H7 (cell line): Measurements from ENCODE around the gene RBM12. TPM values are rescaled to one million over a fixed set of nuclear protein-coding genes. Genes with fewer than 3 reads are reported as not detected.

Experiments used
- DNase-seq: peaks from one replicate; pipeline ENCODE4 v3.0.0; 2012
- H3K27me3 ChIP-seq: 2 replicates; pipeline ENCODE4 v1.6.0; 2011; ENCODE audit warnings: mild to moderate bottlenecking, low read length; ENCODE audit not compliant: control insufficient read depth, insufficient read depth
- H3K36me3 ChIP-seq: replicated peaks from 2 replicates; pipeline ENCODE4 v1.5.1; 2011; ENCODE audit warnings: low read length; ENCODE audit not compliant: control insufficient read depth, insufficient read depth
- H3K4me3 ChIP-seq: 2 replicates; pipeline ENCODE4 v1.5.1; 2011; ENCODE audit warnings: low read depth, mild to moderate bottlenecking, control low read depth, low read length, moderate library complexity; ENCODE audit not compliant: insufficient read depth
- total RNA-seq: library from RNA; depleted of rRNA; stranded (reverse); fragments of >200 nt; shearing (Covaris generic); gene quantifications from 2 replicates; pipeline ENCODE4 v1.2.3, GENCODE V29; 2014

Gene RBM12
- total RNA-seq, 1 experiment from 2014 or later: 49.5 TPM

DNA sequence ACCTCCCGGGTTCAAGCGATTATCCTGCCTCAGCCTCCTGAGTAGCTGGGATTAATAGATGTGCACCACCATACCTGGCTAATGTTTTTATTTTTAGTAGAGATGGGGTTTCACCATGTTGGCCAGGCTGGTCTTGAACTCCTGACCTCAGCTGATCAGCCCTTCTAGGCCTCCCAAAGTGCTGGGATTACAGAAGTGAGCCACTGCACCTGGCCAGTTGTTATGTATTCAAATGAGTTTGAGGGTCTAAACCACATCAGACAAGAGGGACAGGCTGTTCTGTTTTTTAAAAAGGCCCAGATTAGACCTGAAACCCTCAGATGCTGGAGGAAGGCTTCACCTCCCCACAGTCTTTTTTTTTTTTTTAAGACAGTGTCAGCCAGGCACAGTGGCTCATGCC is 53.2 kb downstream of the RBM12 start:
- peaks cover 6% of the 10 kb centered on the region for H3K27me3 ChIP-seq
- no peak for DNase-seq
- no peaks in the 10 kb centered on the region for H3K36me3 ChIP-seq
- H3K4me3 ChIP-seq: no peak overlapping the region

DNA sequence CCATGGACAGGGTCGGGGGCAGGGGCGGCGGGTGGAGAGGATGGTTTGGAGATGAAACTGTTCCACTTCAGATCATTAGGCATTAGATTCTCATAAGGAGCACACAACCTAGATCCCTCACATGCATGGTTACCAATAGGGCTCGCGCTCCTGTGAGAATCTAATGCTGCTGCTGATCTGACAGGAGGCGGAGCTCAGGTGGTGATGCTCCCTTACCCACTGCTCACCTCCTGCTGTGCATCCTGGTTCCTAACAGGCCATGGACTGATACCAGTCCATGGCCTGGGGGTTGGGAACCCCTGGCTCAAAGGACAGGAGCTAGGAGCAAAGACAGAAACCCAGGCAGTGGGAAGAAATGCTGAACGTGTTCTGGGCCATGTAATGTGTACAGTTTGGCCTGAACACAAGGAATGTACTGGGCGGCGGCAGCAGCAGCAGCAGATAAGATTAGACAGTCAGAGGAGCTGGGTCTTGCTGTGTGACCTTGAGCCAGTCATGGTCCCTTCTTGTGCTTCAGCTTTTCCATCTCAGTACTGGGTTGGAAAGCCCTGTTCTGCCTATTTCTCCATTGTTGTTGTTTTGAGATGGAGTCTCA is 53.8 kb downstream of the RBM12 start:
- DNase-seq: no peak
- H3K4me3 ChIP-seq: no peak overlapping the region

DNA sequence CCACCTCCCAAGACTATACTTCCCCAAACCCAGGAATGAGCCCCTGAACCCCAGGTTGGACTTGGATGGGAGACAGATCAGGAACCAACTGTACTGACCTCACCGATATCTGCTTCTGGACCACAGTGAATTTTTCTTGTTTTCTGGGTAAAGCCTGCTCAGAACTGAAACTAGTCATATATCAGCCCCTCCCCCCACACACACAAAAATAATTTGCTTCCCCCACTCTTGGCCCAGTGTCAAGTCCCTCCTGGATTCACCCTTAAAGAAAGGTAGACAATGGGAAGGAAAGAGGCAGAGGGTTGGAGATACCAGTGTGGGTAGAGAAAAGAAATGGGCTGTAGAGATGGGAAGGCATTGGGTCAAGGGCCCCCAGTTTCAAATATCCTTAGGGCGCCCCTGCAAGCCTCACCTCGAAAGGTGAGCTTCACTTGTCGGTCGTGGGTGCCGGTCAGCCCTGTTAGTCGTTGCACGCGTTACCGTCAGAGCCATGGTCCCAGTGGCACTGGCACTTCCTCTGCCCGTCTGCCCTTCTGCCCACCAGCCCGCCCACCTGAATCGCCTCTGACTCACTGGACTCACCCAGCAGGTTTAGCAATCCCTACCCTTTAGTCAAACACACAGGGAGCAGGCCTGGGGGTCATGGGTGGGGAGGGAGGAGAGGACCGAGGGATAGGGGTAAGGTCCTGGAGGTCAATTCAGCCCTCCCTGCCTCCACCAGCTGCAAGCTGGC is 57.5 kb downstream of the RBM12 start:
- no peak for DNase-seq
- Histone ChIP-seq H3K4me3 (no peak overlapping the region), H3K27me3 (peaks cover 18% of the 10 kb centered on the region), H3K36me3 (no peaks in the 10 kb centered on the region)

More for the DNA sequence above, 53.8 kb downstream of the RBM12 start:
- no peaks in the 10 kb centered on the region for H3K36me3 ChIP-seq
- peaks cover 6% of the 10 kb centered on the region for H3K27me3 ChIP-seq

DNA sequence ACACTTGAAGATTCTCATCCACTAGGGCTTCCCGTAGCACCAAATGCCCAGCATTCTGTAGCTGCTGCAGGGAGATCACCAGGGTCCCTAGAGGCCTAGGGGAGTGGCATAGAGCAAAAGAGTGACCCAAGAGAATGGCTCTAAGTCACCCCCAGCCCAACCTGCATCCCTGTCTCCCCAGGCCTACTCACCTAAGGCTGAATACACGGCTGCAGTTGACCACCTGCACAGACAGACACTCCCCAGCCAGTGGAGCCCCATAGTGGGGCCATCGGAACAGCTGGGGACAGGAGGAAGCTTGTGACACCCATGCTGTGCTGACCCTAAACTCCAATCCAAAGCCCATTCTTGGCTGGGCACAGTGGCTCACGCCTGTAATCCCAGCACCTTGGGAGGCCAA is 58.6 kb downstream of the RBM12 start:
- Histone ChIP-seq H3K36me3 (no peaks in the 10 kb centered on the region), H3K27me3 (peaks cover 28% of the 10 kb centered on the region), H3K4me3 (no peak overlapping the region)
- DNase-seq: peak; percentile 12

DNA sequence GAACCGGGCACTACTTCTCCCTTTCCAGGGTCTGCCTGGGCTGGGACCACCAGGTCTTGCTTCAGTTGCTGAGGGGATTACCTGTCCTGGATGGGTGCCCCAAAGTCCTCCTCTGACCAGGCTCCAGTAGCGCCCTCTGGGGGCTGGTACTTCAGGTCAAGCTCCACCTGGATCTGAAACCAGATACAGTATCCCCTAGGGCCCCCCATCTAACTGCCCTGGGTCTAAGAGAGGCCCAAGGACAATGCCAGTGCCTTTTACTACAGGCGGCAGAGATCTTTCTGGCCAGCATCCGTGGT is 60.3 kb downstream of the RBM12 start:
- DNase-seq: peak; percentile 90
- no peaks in the 10 kb centered on the region for H3K36me3 ChIP-seq
- H3K27me3 ChIP-seq: peaks cover 45% of the 10 kb centered on the region
- H3K4me3 ChIP-seq: no peak overlapping the region

DNA sequence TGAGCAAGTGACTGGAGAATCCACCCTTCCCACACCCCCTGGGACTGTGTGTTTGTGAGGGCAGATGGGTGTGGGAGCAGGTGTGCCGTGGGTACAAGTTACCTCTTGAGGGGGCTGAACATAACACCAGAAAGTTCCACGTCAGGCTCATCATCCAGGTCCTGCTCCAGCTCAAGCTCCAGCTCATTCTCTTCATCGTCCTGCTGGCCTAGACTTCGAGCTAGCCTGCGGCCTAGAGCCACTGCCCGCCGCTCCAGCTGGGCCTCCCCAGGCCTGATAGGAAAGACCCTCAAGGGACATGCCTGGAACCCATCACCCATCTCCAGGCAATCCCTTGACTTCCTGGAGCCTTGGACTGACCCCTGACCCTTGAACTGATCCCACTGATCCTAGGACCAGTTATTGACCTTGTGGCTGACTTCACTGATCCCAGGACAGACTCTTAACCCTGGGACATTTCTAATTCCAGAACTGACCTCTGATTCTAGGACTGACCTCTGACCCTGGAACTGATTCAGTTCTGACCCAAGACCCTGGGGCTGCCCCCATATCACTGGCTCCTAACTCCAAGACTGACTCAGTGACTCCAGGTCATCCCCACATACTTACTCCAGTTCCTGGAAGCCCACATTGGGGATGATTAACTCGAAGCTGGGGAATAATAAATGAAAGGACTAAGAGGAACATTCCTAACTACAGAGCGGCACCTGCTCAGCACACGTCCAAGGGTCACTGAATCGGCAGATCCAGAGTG is 60.8 kb downstream of the RBM12 start:
- no peak overlapping the region for H3K4me3 ChIP-seq
- DNase-seq: no peak
- peaks cover 48% of the 10 kb centered on the region for H3K27me3 ChIP-seq
- no peaks in the 10 kb centered on the region for H3K36me3 ChIP-seq

DNA sequence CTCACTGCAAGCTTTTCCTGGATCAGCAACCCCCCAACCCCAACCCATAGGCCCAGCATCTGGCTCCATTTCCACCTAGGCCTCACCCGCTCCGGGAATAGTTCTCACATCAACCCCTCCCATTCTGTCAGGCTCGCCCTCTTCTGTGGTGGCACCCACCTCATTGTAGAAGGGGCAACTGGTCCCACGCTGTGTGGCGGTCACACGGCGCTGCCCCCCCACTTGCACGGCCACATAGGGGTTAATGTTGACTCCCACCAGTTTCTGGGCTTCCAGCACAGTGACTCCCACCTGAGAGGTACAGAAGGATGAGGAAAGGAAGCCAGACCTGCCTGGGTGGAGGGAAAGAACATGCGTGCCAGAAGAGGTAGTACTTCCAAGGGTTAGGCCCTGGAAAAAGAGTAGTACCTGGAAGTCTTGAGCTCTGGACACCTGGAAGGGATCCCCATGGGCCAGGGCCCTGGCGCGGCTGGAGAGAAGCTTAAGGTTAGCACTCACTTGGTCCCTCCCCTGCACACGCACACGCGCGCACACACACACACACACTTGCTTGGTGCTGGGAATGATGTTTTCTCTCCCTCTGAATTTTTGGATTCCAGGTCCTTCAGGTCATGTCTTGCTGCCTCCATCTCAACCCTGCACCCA is 61.7 kb downstream of the RBM12 start:
- peaks cover 48% of the 10 kb centered on the region for H3K27me3 ChIP-seq
- no peak overlapping the region for H3K4me3 ChIP-seq
- no peaks in the 10 kb centered on the region for H3K36me3 ChIP-seq
- no peak for DNase-seq

DNA sequence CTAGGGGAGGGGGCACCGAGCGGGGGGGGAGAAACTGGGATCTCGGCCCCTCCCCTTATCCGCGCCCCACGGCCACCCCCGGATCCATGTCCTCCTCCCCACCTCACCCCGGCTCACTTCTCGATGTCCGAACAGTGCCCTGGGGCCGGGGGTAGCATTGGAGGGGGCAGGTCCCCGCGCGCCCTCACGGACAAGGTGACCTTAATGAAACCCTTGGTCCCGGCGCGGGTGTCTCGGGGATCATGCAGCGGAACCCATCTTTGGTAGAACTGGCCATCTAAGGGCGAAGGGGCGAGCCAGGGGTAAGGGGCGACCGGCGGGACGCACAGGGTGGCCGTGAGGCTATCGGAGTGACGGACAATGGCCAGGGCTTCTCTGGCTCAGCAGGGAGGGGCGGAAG is 62.7 kb downstream of the RBM12 start:
- peaks cover 48% of the 10 kb centered on the region for H3K27me3 ChIP-seq
- peak overlapping the region; percentile 55 for H3K4me3 ChIP-seq
- DNase-seq: peak; percentile 71
- no peaks in the 10 kb centered on the region for H3K36me3 ChIP-seq

DNA sequence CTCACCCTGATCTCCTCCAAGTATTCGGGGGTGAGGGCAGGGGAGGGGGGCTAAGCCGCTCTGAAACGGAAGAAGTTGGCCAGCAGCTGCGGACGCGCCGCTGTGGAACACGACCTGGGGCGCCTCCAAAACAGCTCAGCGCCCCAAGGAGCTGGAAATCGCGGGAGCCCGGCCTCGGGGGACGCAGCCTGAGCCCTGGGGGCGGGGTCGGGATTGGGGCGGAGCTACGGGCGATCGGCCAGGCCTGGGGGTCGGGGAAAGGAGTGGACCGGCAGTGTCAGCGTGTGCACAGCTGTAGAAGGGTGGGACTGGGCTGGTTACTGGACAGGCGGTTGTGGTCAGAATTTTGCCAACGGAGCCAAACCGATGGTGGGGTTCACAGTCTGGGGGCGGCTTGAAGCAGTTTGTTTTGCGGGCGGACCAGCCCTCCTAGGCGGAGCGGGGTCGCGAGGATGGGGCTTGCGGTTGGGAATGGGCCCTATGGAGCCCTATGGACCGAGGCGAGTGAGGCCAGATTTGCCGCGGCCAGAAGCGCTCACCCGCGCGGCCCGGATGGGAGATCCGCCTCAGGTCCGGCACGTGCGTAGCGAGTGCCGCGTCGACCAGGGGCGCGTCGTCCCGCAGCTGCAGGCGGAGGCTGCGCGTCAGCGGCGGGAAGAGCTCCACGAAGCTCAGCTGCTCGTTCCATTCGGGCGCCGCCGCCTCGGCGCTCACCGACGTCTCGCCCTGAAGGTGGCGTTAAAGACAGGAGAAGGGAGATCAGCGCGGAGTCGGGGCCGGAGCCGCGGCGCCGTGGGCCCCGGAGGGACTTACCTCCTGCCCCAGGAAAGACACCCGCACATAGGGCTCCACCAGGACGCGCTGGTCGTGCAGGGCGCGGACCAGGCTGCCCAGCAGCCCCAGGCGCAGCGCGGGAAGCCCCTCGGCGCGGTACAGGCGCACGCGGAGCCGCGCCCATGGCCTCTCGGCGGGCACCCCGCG is 63.4 kb downstream of the RBM12 start:
- DNase-seq: peak; percentile 93
- Histone ChIP-seq H3K27me3 (peaks cover 48% of the 10 kb centered on the region), H3K36me3 (no peaks in the 10 kb centered on the region), H3K4me3 (peak overlapping the region; percentile 55)

DNA sequence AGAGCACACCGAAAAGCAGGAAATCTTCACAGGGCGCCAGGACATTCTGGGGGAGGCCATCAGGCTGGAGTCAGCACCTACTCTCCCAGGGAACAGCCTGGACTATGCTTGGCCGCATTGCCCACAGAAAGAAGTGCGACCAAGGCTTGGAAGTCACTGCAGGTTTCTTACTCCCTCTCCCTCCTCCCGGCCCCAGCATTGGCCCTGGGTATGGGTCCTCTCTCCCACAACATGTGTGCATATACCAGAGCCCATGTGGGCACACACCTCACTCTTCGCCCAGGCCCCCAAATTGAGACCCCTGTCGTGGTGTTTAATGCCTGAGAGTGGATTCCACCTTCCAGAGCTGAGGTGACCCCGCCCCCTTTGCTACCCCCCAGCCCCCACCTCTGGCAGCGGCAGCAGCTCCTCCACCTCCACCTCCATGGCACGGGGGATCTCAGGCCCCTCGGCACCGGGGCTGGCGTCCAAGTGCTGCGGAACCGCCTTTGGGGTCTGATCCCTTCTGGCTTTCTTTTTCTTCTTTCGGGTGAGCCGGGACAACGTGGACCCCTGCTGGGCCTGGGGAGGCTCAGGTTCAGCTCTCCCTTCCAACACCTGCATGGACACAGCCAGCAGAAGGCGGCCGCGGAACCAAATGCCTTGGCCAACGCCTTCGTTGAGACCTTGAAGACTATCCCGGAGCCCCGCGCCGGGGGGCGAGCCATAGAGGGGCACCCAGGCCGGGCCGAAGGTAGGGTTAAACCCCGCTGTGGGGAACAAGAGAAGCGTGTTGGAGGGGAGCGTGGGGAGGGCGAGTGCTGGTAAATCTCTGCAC is 64.3 kb downstream of the RBM12 start:
- Histone ChIP-seq H3K27me3 (peaks cover 48% of the 10 kb centered on the region), H3K4me3 (peak overlapping the region; percentile 55), H3K36me3 (no peaks in the 10 kb centered on the region)
- DNase-seq: peak; percentile 74

DNA sequence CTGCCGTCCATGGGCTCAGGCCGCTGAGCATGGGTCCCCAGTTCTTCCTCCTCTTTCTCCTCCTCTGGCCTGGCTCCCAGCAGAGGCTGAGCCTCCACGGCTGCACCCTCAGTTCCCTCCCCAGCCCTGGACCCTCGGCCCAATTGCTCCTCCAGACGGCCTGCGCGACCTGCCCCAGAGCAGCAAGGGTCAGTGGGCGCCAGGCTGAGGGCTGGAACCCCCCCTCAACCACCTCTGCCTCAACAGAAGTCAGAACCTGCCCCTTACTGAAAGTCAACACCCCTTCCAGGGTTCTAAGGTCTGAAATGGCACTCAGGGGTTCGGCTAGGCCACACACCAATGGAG is 65.0 kb downstream of the RBM12 start:
- Histone ChIP-seq H3K36me3 (no peaks in the 10 kb centered on the region), H3K4me3 (no peak overlapping the region), H3K27me3 (peaks cover 48% of the 10 kb centered on the region)
- no peak for DNase-seq
